ENCODE data around the gene ARSG.
A peak's percentile ranks its signal among the peaks of the same experiment; 100 is the strongest.
"Not testable (repeated sequence)": the region's sequence is repeated elsewhere in the genome, so short reads cannot be mapped to it uniquely, and the experiment has no call there.

Gene ARSG

GRCh38 chr17:68249354-68249765, 41.9 kb upstream of the ARSG start:
- H3K4me3 ChIP-seq (ENCODE audit: low read depth, low read length) = peak overlapping the region; percentile 83
- no peak for DNase-seq (ENCODE audit: low read depth)
- TF ChIP-seq CTCF (IDR thresholded peaks at IDR 0.05; ENCODE audit: low read depth, low read length, missing control alignments) = no peak

GRCh38 chr17:68253426-68253825, 37.9 kb upstream of the ARSG start:
- not testable (repeated sequence) for DNase-seq (ENCODE audit: low read depth); H3K4me3 ChIP-seq (ENCODE audit: low read depth, low read length)

- H3K4me3 ChIP-seq (ENCODE audit: low read depth, low read length) = no peak overlapping the region
- DNase-seq (ENCODE audit: low read depth) = no peak
- no peak for TF ChIP-seq CTCF (IDR thresholded peaks at IDR 0.05; ENCODE audit: low read depth, low read length, missing control alignments)
These were observed 36.1 kb upstream of the ARSG start for GRCh38 chr17:68255151-68255550.

- TF ChIP-seq CTCF (IDR thresholded peaks at IDR 0.05; ENCODE audit: low read depth, low read length, missing control alignments) = no peak
- DNase-seq (ENCODE audit: low read depth) = no peak
- no peak overlapping the region for H3K4me3 ChIP-seq (ENCODE audit: low read depth, low read length)
These were observed 35.4 kb upstream of the ARSG start for GRCh38 chr17:68255731-68256538.

GRCh38 chr17:68256701-68257100, 34.6 kb upstream of the ARSG start:
- not testable (repeated sequence) for H3K4me3 ChIP-seq (ENCODE audit: low read depth, low read length); DNase-seq (ENCODE audit: low read depth)

GRCh38 chr17:68257934-68258333, 33.4 kb upstream of the ARSG start:
- no peak for TF ChIP-seq CTCF (IDR thresholded peaks at IDR 0.05; ENCODE audit: low read depth, low read length, missing control alignments)
- no peak overlapping the region for H3K4me3 ChIP-seq (ENCODE audit: low read depth, low read length)
- DNase-seq (ENCODE audit: low read depth) = no peak

GRCh38 chr17:68258890-68259647, 32.2 kb upstream of the ARSG start:
- DNase-seq (ENCODE audit: low read depth) = not testable (repeated sequence)

GRCh38 chr17:68259648-68259951, 31.7 kb upstream of the ARSG start:
- H3K4me3 ChIP-seq (ENCODE audit: low read depth, low read length); DNase-seq (ENCODE audit: low read depth): not testable (repeated sequence)

More at GRCh38 chr17:68258890-68259647, 32.2 kb upstream of the ARSG start:
- H3K4me3 ChIP-seq (ENCODE audit: low read depth, low read length) = peak overlapping the region; percentile 15; the same call in 1 of the 2 replicates

GRCh38 chr17:68260051-68260762, 31.1 kb upstream of the ARSG start:
- no peak for TF ChIP-seq CTCF (IDR thresholded peaks at IDR 0.05; ENCODE audit: low read depth, low read length, missing control alignments)
- H3K4me3 ChIP-seq (ENCODE audit: low read depth, low read length) = no peak overlapping the region

GRCh38 chr17:68262467-68262866, 28.8 kb upstream of the ARSG start:
- not testable (repeated sequence) for H3K4me3 ChIP-seq (ENCODE audit: low read depth, low read length); DNase-seq (ENCODE audit: low read depth)

More at GRCh38 chr17:68260051-68260762, 31.1 kb upstream of the ARSG start:
- DNase-seq (ENCODE audit: low read depth) = no peak

Measured in GM12864 (cell line).